HCT116 (cell line): ENCODE results near the gene KCTD1. TPM values are rescaled to one million over a fixed set of nuclear protein-coding genes. Genes with fewer than 3 reads are reported as not detected.

Experiments
- ATAC-seq: fragments of 200-7000 bp; cut with Tn5 transposase; 2 replicates; pipeline ENCODE4 v1.9.1; 2020; ENCODE audit warnings: mild to moderate bottlenecking, moderate library complexity
- BruUV-seq: library from RNA; stranded (reverse); fragments of 400-500 nt; replicated peaks from 2 replicates; lab custom pipeline; 2021; lab: Mats Ljungman, UMichigan
- CTCF ChIA-PET: fragments of 300-600 bp; sonication (Branson Sonifier 250); formaldehyde crosslinking; loops from one replicate; lab custom pipeline; 2021; ENCODE audit warnings: antibody characterized with exemption; lab: Charles Lee
- POLR2A ChIA-PET: fragments of 300-600, 350-600 bp; sonication (Branson Sonifier 250); formaldehyde crosslinking; loops from one replicate; lab custom pipeline; 2021; ENCODE audit warnings: antibody characterized with exemption; lab: Charles Lee
- RAD21 ChIA-PET, 2 experiments: fragments of 300-600 bp; sonication (Branson Sonifier 250); formaldehyde crosslinking; loops; one replicate each; lab custom pipeline; 2023; ENCODE audit warnings: low total read pairs in 2 of 2; ENCODE audit not compliant: uncharacterized antibody in 2 of 2, unreplicated experiment in 2 of 2, low non-redundant PET in 1 of 2; lab: Charles Lee
- DNase-seq: peaks from one replicate; pipeline ENCODE4 v3.0.0-alpha.2; 2010; ENCODE audit warnings: low read depth, low spot score
- H2AFZ ChIP-seq: fragments of 200-600 bp; shearing (Covaris generic), sonication (generic); 2 replicates; pipeline ENCODE4 v1.6.1; 2017; ENCODE audit warnings: low read depth, mixed run types, mixed read lengths, antibody characterized with exemption, low read length; ENCODE audit not compliant: poor library complexity, severe bottlenecking
- H3K27ac ChIP-seq: 2 replicates; pipeline ENCODE4 v1.5.1; 2012; ENCODE audit warnings: low read depth, low read length
- H3K27me3 ChIP-seq: fragments of 200-600 bp; sonication (generic); 2 replicates; pipeline ENCODE4 v1.6.1; 2016; ENCODE audit warnings: mixed run types, low read length, mixed read lengths; ENCODE audit not compliant: insufficient read depth
- H3K36me3 ChIP-seq, 2 experiments: fragments of 200-500 bp in 1 of 2; fragments of 200-600 bp in 1 of 2; sonication (Bioruptor generic) in 1 of 2; sonication (generic) in 1 of 2; 2 replicates each; pipeline versions ENCODE4 v1.5.1 to v1.6.1; 2014 to 2016; ENCODE audit warnings: low read length in 2 of 2, inconsistent platforms in 1 of 2, mixed read lengths in 1 of 2, mixed run types in 1 of 2; ENCODE audit not compliant: insufficient read depth in 2 of 2, control insufficient read depth in 1 of 2
- H3K4me1 ChIP-seq, 2 experiments: fragments of 200-600 bp in 1 of 2; sonication (generic) in 1 of 2; 2 replicates each; pipeline versions ENCODE4 v1.5.1 to v1.6.1; 2012 to 2017; ENCODE audit warnings: low read length in 2 of 2, inconsistent platforms in 1 of 2, mild to moderate bottlenecking in 1 of 2, mixed read lengths in 1 of 2, mixed run types in 1 of 2, moderate library complexity in 1 of 2; ENCODE audit not compliant: insufficient read depth in 2 of 2, control insufficient read depth in 1 of 2
- H3K4me2 ChIP-seq: fragments of 200-600 bp; sonication (generic); 2 replicates; pipeline ENCODE4 v1.6.1; 2017; ENCODE audit warnings: mixed run types, low read length, mixed read lengths
- H3K4me3 ChIP-seq, 2 experiments: fragments of 200-600 bp in 1 of 2; sonication (generic) in 1 of 2; replicated peaks in 1 of 2; 2 replicates each; pipeline ENCODE4 v1.5.1; 2011 to 2016; ENCODE audit warnings: low read length in 2 of 2, control low read depth in 1 of 2, low read depth in 1 of 2, mild to moderate bottlenecking in 1 of 2, mixed read lengths in 1 of 2, mixed run types in 1 of 2
- H3K79me2 ChIP-seq: fragments of 200-600 bp; sonication (generic); 2 replicates; pipeline ENCODE4 v1.6.1; 2017; ENCODE audit warnings: mild to moderate bottlenecking, mixed run types, low read length, moderate library complexity, mixed read lengths; ENCODE audit not compliant: insufficient read depth
- H3K9ac ChIP-seq: fragments of 200-600 bp; sonication (generic); 2 replicates; pipeline ENCODE4 v1.6.1; 2016; ENCODE audit warnings: low read length, mixed read lengths
- H3K9me2 ChIP-seq: fragments of 200-600 bp; sonication (generic), shearing (Covaris generic); 2 replicates; pipeline ENCODE4 v1.6.1; 2017; ENCODE audit warnings: mixed run types, mild to moderate bottlenecking, moderate library complexity; ENCODE audit not compliant: insufficient read depth
- H3K9me3 ChIP-seq, 2 experiments: fragments of 200-500 bp in 1 of 2; fragments of 200-600 bp in 1 of 2; sonication (Bioruptor generic) in 1 of 2; sonication (generic) in 1 of 2; 2 replicates each; pipeline ENCODE4 v1.6.1; 2014 to 2017; ENCODE audit warnings: low read length in 2 of 2, mixed read lengths in 2 of 2, inconsistent platforms in 1 of 2, low read depth in 1 of 2, mild to moderate bottlenecking in 1 of 2, mixed run types in 1 of 2, moderate library complexity in 1 of 2; ENCODE audit not compliant: control insufficient read depth in 1 of 2, insufficient read depth in 1 of 2
- H4K20me1 ChIP-seq: fragments of 200-600 bp; sonication (generic), shearing (Covaris generic); 2 replicates; pipeline ENCODE4 v1.6.1; 2017; ENCODE audit warnings: mixed run types, mild to moderate bottlenecking, moderate library complexity; ENCODE audit not compliant: insufficient read depth
- EGR1 ChIP-seq: IDR thresholded peaks from 2 replicates; pipeline ENCODE4 v1.6.1; 2012; ENCODE audit warnings: low read depth
- EZH2phosphoT487 ChIP-seq: fragments of 200-600 bp; IDR thresholded peaks from 2 replicates; pipeline ENCODE4 v1.6.1; 2018; ENCODE audit warnings: antibody characterized with exemption, borderline replicate concordance
- FOSL1 ChIP-seq: IDR thresholded peaks from 2 replicates; pipeline ENCODE4 v1.6.1; 2012; ENCODE audit warnings: low read depth
- MAX ChIP-seq: IDR thresholded peaks from 2 replicates; pipeline ENCODE4 v1.6.1; 2012
- POLR2A ChIP-seq: IDR thresholded peaks from 2 replicates; pipeline ENCODE4 v1.7.0; 2011; ENCODE audit warnings: borderline replicate concordance; ENCODE audit not compliant: insufficient read depth, insufficient read length; ENCODE audit errors: extremely low read depth
- ZBTB33 ChIP-seq: IDR thresholded peaks from 2 replicates; pipeline ENCODE4 v1.6.1; 2011; ENCODE audit warnings: mild to moderate bottlenecking, low read length, moderate library complexity; ENCODE audit not compliant: insufficient replicate concordance; ENCODE audit errors: extremely low read depth
- intact Hi-C: fragments of 100-400 bp; cut with micrococcal nuclease; formaldehyde crosslinking; loops from 2 replicates; pipeline ENCODE4 v1.10.0; 2022
- total RNA-seq: library from RNA; stranded (reverse); gene quantifications from one replicate; pipeline ENCODE4 v1.2.1, GENCODE V29; 2021; ENCODE audit not compliant: unreplicated experiment

Gene KCTD1
- total RNA-seq, 1 experiment from 2014 or later: 16.8 TPM

DNA sequence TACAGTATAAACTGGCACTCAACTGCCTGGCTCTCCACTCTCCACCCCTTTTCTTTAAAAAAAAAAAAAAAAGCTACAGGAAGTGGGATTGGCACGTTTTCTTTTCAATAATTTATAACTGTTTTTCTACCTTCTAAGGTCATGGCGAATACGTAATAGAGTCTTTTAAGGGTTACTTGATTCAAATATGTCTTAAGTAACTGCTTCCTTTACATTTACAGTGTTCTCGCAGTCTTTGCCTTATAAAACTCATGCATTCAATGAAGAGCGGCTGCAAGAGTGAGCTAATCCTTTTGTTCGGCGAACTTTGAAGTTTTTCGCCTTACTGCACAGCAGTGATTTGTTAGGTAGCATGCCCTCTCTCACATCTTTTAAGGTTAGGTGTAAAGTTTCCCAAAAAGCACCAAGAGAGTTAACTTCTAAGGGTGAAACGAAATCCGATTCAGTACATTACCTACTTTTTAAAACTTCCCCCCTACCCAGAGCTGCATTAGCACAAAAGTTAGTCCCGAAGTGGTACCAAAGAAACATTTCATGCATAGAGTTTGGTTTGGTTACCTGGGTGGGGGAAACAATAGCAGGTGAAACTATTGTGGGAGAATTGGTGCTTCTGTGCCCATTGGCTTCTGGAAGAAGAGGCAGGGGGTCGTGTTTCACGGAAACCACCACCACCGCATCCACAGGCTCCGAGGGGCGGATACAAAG is 2.0 kb downstream of the KCTD1 start:
- Histone ChIP-seq H3K4me2 (no peak overlapping the region), H3K9ac (no peak overlapping the region), H3K79me2 (peaks cover 41% of the 10 kb centered on the region), H3K4me1 (peaks cover 8 to 17% of the 10 kb centered on the region in 2 experiments; a peak in 3 of 4 replicates), H3K36me3 (no peaks in the 10 kb centered on the region), H2AFZ (no peak overlapping the region), H3K9me3 (no peaks in the 10 kb centered on the region), H3K4me3 (no peak overlapping the region), H3K27me3 (no peaks in the 10 kb centered on the region)
- no peak for ATAC-seq
- intact Hi-C loops: loop anchor here (5.0 kb wide), 2 partner anchors 64 to 119 kb away; no protein-coding TSS in a partner anchor
- RAD21 ChIA-PET: no interaction called here
- no peak for DNase-seq
- TF ChIP-seq EZH2phosphoT487 (no peak), ZBTB33 (no peak), EGR1 (no peak), MAX (no peak), FOSL1 (no peak), POLR2A (no peak)
- TF ChIP-seq, all 23 proteins: peak for 0
- CTCF ChIA-PET: no interaction called here
- Histone ChIP-seq H3K27ac (no peak overlapping the region), H3K9me2 (no peaks in the 10 kb centered on the region), H4K20me1 (no peaks in the 10 kb centered on the region)
- POLR2A ChIA-PET: no interaction called here
- BruUV-seq: TSS peak; percentile 30
